OCI-LY7 (cell line): ENCODE measurements around the gene CYP3A4. TPM values are rescaled to one million over a fixed set of nuclear protein-coding genes. Genes with fewer than 3 reads are reported as not detected.

Experiments
- BruUV-seq: library from RNA; stranded (reverse); fragments of 400-500 nt; replicated peaks from 2 replicates; lab custom pipeline; 2021; lab: Mats Ljungman, UMichigan
- CTCF ChIA-PET: fragments of 300-600 bp; sonication (Branson Sonifier 250); formaldehyde crosslinking; loops from one replicate; lab custom pipeline; 2022; ENCODE audit warnings: antibody characterized with exemption; ENCODE audit not compliant: unreplicated experiment; lab: Charles Lee
- POLR2A ChIA-PET: fragments of 300-600 bp; sonication (Branson Sonifier 250); formaldehyde crosslinking; loops from one replicate; lab custom pipeline; 2022; ENCODE audit warnings: antibody characterized with exemption; lab: Charles Lee
- DNase-seq: peaks from one replicate; pipeline ENCODE4 v3.0.0-alpha.2; 2015; ENCODE audit warnings: low spot score
- H2AFZ ChIP-seq: fragments of 200-600 bp; sonication (generic), shearing (Covaris generic); 2 replicates; pipeline ENCODE4 v1.6.1; 2014; ENCODE audit warnings: mild to moderate bottlenecking, antibody characterized with exemption, low read length, moderate library complexity
- H3K27ac ChIP-seq: fragments of 200-600 bp; sonication (generic); 2 replicates; pipeline ENCODE4 v1.5.1; 2014; ENCODE audit warnings: mixed run types, low read depth, mild to moderate bottlenecking, moderate library complexity, low read length, inconsistent platforms; ENCODE audit not compliant: poor library complexity, severe bottlenecking
- H3K36me3 ChIP-seq: fragments of 200-600 bp; sonication (generic); 2 replicates; pipeline ENCODE4 v1.6.1; 2014; ENCODE audit warnings: mild to moderate bottlenecking, antibody characterized with exemption, low read length, moderate library complexity, mixed read lengths; ENCODE audit not compliant: insufficient read depth
- H3K4me1 ChIP-seq: fragments of 200-600 bp; sonication (generic); 2 replicates; pipeline ENCODE4 v1.5.1; 2014; ENCODE audit warnings: mild to moderate bottlenecking, low read length; ENCODE audit not compliant: insufficient read depth, poor library complexity, severe bottlenecking
- H3K4me2 ChIP-seq: fragments of 200-600 bp; sonication (generic); 2 replicates; pipeline ENCODE4 v1.6.1; 2014; ENCODE audit warnings: mild to moderate bottlenecking, low read length
- H3K4me3 ChIP-seq: fragments of 200-600 bp; sonication (generic); 2 replicates; pipeline ENCODE4 v1.5.1; 2014; ENCODE audit warnings: mild to moderate bottlenecking, low read depth, low read length; ENCODE audit not compliant: poor library complexity, severe bottlenecking
- H3K79me2 ChIP-seq: fragments of 200-600 bp; sonication (generic); 2 replicates; pipeline ENCODE4 v1.6.1; 2016; ENCODE audit warnings: low read depth, mild to moderate bottlenecking, low read length, moderate library complexity, mixed read lengths; ENCODE audit not compliant: insufficient read depth
- H3K9me2 ChIP-seq: fragments of 200-600 bp; sonication (generic); 2 replicates; pipeline ENCODE4 v1.6.1; 2016; ENCODE audit warnings: mild to moderate bottlenecking, low read length, mixed read lengths; ENCODE audit not compliant: insufficient read depth
- H3K9me3 ChIP-seq: fragments of 200-600 bp; sonication (generic); 2 replicates; pipeline ENCODE4 v1.6.1; 2014; ENCODE audit warnings: mild to moderate bottlenecking, mixed run types, low read length, mixed read lengths
- H4K20me1 ChIP-seq: fragments of 200-600 bp; sonication (generic); 2 replicates; pipeline ENCODE4 v1.6.1; 2014; ENCODE audit warnings: mild to moderate bottlenecking, antibody characterized with exemption, low read length, moderate library complexity, mixed read lengths; ENCODE audit not compliant: insufficient read depth
- EZH2phosphoT487 ChIP-seq: fragments of 200-600 bp; sonication (generic); IDR thresholded peaks from 2 replicates; pipeline ENCODE4 v1.6.1; 2018; ENCODE audit warnings: low read depth, borderline replicate concordance, mild to moderate bottlenecking, mixed run types, antibody characterized with exemption, low read length, moderate library complexity, mixed read lengths
- intact Hi-C: fragments of 100-400 bp; cut with micrococcal nuclease; formaldehyde crosslinking; loops from one replicate; pipeline ENCODE4 v1.10.0; 2022; ENCODE audit not compliant: unreplicated experiment
- total RNA-seq, 2 experiments: library from RNA; depleted of rRNA in 1 of 2; stranded (reverse); fragments of >200 nt in 1 of 2; shearing (Covaris generic) in 1 of 2; gene quantifications; 2 replicates each; pipeline ENCODE4 v1.2.3, GENCODE V29; 2014 to 2022
- TF ChIP-seq, protein P1 (sequence below): fragments of 200-600 bp; sonication (generic); conservative IDR thresholded peaks from 2 replicates; pipeline ENCODE4 v1.5.1; 2014; ENCODE audit warnings: mild to moderate bottlenecking, antibody characterized with exemption, low read length, moderate library complexity, mixed read lengths

Gene CYP3A4
- total RNA-seq, 2 experiments from 2014 or later, result not detected

DNA sequence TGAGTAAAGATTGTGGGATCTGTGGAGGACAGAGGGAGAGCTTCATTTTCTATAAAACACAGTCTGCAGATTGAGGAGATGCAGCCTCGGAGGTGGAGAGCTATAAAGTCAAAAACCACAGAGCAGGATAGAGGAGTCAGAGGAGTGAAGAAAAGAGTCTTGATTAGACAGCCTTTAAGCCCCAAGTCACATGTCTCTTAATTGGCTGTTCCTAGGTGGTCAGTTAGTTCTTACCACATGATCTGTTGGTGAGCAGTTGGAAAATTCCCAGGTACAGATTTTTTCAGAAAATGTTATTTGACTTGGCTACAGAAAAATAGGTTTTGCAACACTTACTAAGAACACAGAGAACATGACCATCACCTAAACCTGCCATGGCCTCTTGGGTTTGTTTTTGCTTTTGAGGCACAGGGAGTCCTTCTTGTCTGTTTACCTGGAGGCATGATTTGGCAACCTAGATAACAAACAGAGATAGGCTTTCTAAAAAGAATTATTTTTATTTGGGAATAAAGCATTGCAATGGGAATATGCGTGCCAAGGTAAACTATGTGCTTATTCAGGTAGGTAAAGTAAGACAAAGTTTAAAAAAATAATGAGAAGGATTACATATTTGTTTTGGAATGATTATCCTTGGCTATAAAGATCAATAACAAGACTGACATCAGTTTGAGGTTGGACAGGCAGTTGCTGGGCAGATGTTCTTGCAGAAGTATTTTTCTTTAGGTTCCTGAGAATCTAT is 43.2 kb upstream of the CYP3A4 start:
- ChIA-PET CTCF (no interaction called here), POLR2A (interaction anchor here (0.6 kb wide), 1 partner anchor 89 kb away, joined by 3 read pairs; no protein-coding TSS in a partner anchor)
- Histone ChIP-seq H3K79me2 (no peaks in the 10 kb centered on the region), H3K9me3 (no peaks in the 10 kb centered on the region), H3K4me3 (no peak overlapping the region), H3K9me2 (no peaks in the 10 kb centered on the region), H3K4me1 (no peaks in the 10 kb centered on the region), H2AFZ (no peak overlapping the region), H3K36me3 (no peaks in the 10 kb centered on the region), H4K20me1 (no peaks in the 10 kb centered on the region), H3K4me2 (no peak overlapping the region), H3K27ac (no peak overlapping the region)
- DNase-seq, result no peak
- intact Hi-C loops, result no loop called here
- no TSS peak for BruUV-seq
- TF ChIP-seq EZH2phosphoT487, result no peak
- TF ChIP-seq, protein P1, sequence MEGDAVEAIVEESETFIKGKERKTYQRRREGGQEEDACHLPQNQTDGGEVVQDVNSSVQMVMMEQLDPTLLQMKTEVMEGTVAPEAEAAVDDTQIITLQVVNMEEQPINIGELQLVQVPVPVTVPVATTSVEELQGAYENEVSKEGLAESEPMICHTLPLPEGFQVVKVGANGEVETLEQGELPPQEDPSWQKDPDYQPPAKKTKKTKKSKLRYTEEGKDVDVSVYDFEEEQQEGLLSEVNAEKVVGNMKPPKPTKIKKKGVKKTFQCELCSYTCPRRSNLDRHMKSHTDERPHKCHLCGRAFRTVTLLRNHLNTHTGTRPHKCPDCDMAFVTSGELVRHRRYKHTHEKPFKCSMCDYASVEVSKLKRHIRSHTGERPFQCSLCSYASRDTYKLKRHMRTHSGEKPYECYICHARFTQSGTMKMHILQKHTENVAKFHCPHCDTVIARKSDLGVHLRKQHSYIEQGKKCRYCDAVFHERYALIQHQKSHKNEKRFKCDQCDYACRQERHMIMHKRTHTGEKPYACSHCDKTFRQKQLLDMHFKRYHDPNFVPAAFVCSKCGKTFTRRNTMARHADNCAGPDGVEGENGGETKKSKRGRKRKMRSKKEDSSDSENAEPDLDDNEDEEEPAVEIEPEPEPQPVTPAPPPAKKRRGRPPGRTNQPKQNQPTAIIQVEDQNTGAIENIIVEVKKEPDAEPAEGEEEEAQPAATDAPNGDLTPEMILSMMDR, result no peak

DNA sequence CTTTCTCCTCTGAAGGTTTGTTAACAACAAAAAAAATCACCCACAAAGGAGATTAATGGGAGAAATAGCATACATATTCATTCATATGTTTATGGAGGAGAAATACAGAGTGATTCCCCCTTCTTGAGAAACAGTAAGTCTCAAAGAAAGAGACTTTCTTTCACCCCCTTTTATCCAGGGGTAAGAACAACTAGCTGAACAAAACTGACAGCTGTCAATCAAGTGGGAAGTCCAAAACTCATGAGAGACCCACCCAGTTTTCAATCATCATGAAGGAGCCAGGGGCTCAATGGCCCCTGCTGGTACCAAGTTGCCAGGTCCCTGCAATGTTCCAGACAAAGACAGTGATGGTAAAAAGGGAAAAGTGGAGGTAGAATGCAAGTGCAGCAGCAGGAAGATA is 41.9 kb upstream of the CYP3A4 start:
- no peak overlapping the region for H2AFZ ChIP-seq
- TF ChIP-seq EZH2phosphoT487, result no peak
- ChIA-PET CTCF (no interaction called here), POLR2A (no interaction called here)
- no TSS peak for BruUV-seq
- no peak overlapping the region for H3K4me2 ChIP-seq
- H3K4me3 ChIP-seq, result no peak overlapping the region
- DNase-seq, result no peak
- H3K27ac ChIP-seq, result no peak overlapping the region
- no peaks in the 10 kb centered on the region for H3K9me3 ChIP-seq
- H3K79me2 ChIP-seq, result no peaks in the 10 kb centered on the region
- H3K4me1 ChIP-seq, result no peaks in the 10 kb centered on the region
- no peaks in the 10 kb centered on the region for H3K36me3 ChIP-seq
- H4K20me1 ChIP-seq, result no peaks in the 10 kb centered on the region
- intact Hi-C loops, result no loop called here
- H3K9me2 ChIP-seq, result no peaks in the 10 kb centered on the region

DNA sequence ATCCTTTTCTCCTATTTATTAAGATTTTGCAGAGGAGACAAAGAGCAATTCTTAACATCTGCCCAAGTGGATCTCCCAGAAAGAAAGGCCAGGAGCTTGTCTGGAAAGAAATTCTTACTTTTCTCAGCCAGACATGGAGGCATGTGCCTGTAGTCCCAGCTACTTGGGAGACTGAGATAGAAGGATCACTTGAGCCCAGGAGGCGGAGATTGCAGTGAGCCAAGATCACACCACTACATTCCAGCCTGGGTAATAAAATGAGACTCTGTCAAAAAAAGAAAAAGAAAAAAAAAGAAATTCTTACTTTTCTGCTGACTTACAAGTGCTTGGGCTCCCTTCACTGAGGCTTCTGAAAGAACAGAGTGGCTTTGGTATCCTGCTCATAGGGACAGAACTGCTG is 41.5 kb upstream of the CYP3A4 start:
- H3K9me3 ChIP-seq, result no peaks in the 10 kb centered on the region
- TF ChIP-seq, protein P1, result no peak
- H3K4me3 ChIP-seq, result no peak overlapping the region

More for the DNA sequence above, 41.5 kb upstream of the CYP3A4 start:
- no peak for DNase-seq
- intact Hi-C loops, result no loop called here
- POLR2A ChIA-PET, result no interaction called here
- Histone ChIP-seq H3K36me3 (no peaks in the 10 kb centered on the region), H2AFZ (no peak overlapping the region), H3K4me2 (no peak overlapping the region), H3K4me1 (no peaks in the 10 kb centered on the region), H3K27ac (no peak overlapping the region), H3K9me2 (no peaks in the 10 kb centered on the region), H3K79me2 (no peaks in the 10 kb centered on the region), H4K20me1 (no peaks in the 10 kb centered on the region)
- CTCF ChIA-PET, result no interaction called here
- no TSS peak for BruUV-seq
